Glutamatergic neuron (in vitro differentiated cells): ENCODE measurements around the gene FES. TPM values are rescaled to one million over a fixed set of nuclear protein-coding genes. Genes with fewer than 3 reads are reported as not detected.
"Not testable (repeated sequence)": the region's sequence is repeated elsewhere in the genome, so short reads cannot be mapped to it uniquely, and the experiment has no call there.

Experiments
- DNase-seq: peaks from one replicate; pipeline ENCODE4 v3.0.0; 2022
- H3K27ac Mint-ChIP-seq: one replicate; pipeline ENCODE4 v1.8.0; 2020; ENCODE audit warnings: mild to moderate bottlenecking, mixed read lengths, inconsistent platforms; ENCODE audit not compliant: unreplicated experiment
- H3K27me3 Mint-ChIP-seq: one replicate; pipeline ENCODE4 v1.8.0; 2020; ENCODE audit warnings: mild to moderate bottlenecking, moderate library complexity, mixed read lengths, inconsistent platforms; ENCODE audit not compliant: unreplicated experiment
- H3K36me3 Mint-ChIP-seq: one replicate; pipeline ENCODE4 v1.8.0; 2020; ENCODE audit warnings: mild to moderate bottlenecking, mixed read lengths, inconsistent platforms; ENCODE audit not compliant: unreplicated experiment
- H3K4me1 Mint-ChIP-seq: one replicate; pipeline ENCODE4 v1.8.0; 2020; ENCODE audit warnings: mild to moderate bottlenecking, low read depth, mixed read lengths, inconsistent platforms; ENCODE audit not compliant: unreplicated experiment
- H3K4me3 Mint-ChIP-seq: one replicate; pipeline ENCODE4 v1.8.0; 2020; ENCODE audit warnings: mild to moderate bottlenecking, mixed read lengths, inconsistent platforms; ENCODE audit not compliant: unreplicated experiment
- H3K9me3 Mint-ChIP-seq: one replicate; pipeline ENCODE4 v1.8.0; 2020; ENCODE audit warnings: mild to moderate bottlenecking, moderate library complexity, mixed read lengths, inconsistent platforms; ENCODE audit not compliant: unreplicated experiment
- total RNA-seq: library from RNA; stranded (reverse); fragmentation: NEBNext Ultra II Directional; extraction: Animal tissue kit (Norgen Biotek cat#: 25700); gene quantifications from one replicate; pipeline ENCODE4 v1.2.1, GENCODE V29; 2021; ENCODE audit not compliant: unreplicated experiment
- TF ChIP-seq, protein P1 (sequence below): fragments of 200-600 bp; sonication (generic); IDR thresholded peaks from one replicate; pipeline ENCODE4 v1.5.0; 2021; ENCODE audit not compliant: partially characterized antibody, unreplicated experiment

The FES gene
- total RNA-seq, 1 donor from 2014 or later: 3.3 TPM

DNA sequence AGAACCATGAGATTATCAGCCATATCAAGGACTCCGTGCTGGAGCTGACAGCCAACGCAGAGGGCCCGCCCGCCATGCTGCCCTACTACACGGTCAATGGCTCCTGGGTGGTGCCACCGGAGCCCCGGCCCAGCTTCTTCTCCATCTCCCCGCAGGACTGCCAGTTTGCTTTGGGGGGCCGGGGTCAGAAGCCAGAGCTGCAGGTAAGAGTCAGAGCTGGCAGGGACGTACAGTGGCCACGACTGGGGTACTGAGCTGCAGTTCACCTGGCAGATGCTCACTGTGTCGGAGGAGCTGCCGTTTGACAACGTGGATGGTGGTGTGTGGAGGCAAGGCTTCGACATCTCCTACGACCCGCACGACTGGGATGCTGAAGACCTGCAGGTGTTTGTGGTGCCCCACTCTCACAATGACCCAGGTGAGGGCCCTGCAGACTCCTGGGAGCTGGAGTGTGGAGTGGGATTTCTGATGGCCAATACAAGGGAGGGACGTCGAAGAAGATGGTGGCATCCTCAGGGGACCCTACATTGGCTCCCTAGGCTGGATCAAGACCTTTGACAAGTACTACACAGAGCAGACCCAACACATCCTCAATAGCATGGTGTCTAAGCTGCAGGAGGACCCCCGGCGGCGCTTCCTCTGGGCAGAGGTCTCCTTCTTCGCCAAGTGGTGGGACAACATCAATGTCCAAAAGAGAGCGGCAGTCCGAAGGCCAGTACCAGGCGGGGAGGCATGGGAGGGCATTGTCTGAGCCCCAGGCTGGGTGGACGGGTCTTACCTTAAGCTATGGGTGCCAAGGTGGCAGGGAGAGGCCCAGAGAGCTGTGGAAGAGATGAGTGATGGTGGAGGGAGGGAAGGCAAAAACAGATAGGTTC lies 21.2 kb downstream of the FES start:
- Mint-ChIP-seq H3K27me3 (peaks cover 11% of the 10 kb centered on the region), H3K9me3 (peaks cover 3% of the 10 kb centered on the region), H3K4me1 (peaks cover 9% of the 10 kb centered on the region), H3K4me3 (peak overlapping the region; percentile 11), H3K27ac (no peak overlapping the region), H3K36me3 (peaks cover 6% of the 10 kb centered on the region)
- TF ChIP-seq, protein P1, sequence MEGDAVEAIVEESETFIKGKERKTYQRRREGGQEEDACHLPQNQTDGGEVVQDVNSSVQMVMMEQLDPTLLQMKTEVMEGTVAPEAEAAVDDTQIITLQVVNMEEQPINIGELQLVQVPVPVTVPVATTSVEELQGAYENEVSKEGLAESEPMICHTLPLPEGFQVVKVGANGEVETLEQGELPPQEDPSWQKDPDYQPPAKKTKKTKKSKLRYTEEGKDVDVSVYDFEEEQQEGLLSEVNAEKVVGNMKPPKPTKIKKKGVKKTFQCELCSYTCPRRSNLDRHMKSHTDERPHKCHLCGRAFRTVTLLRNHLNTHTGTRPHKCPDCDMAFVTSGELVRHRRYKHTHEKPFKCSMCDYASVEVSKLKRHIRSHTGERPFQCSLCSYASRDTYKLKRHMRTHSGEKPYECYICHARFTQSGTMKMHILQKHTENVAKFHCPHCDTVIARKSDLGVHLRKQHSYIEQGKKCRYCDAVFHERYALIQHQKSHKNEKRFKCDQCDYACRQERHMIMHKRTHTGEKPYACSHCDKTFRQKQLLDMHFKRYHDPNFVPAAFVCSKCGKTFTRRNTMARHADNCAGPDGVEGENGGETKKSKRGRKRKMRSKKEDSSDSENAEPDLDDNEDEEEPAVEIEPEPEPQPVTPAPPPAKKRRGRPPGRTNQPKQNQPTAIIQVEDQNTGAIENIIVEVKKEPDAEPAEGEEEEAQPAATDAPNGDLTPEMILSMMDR: no peak
- DNase-seq: no peak

DNA sequence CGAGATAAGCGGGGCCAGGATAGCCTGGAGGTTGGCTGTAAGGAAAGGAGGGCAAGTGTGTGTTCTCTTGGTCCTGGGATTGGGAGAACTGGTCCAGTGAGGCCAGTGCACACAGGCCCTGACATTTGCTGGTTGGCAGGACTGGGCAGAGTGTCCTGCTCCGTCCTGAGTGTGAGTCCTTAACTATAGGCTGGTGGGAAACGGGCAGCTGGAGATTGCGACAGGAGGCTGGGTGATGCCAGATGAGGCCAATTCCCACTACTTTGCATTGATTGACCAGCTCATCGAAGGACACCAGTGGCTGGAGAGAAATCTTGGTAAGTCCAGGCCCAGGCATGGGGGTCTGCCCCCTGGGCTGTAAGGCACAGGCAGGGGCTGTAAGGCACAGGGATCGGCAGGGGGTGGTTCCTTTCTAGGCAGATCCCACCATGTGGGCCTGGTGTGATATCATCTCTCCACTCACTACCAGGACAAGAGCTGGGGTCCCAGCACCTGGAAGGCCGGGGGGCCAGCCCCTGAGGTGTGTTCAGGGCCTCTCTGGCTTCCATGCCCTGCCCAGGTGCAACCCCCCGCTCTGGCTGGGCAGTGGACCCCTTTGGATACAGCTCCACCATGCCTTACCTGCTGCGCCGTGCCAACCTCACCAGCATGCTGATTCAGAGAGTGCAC lies 22.0 kb downstream of the FES start:
- no peak for DNase-seq
- TF ChIP-seq, protein P1: no peak
- no peak overlapping the region for H3K27ac Mint-ChIP-seq
- peaks cover 9% of the 10 kb centered on the region for H3K4me1 Mint-ChIP-seq
- peaks cover 8% of the 10 kb centered on the region for H3K27me3 Mint-ChIP-seq
- H3K36me3 Mint-ChIP-seq: peaks cover 6% of the 10 kb centered on the region
- H3K4me3 Mint-ChIP-seq: peak overlapping the region; percentile 11
- H3K9me3 Mint-ChIP-seq: peaks cover 3% of the 10 kb centered on the region

DNA sequence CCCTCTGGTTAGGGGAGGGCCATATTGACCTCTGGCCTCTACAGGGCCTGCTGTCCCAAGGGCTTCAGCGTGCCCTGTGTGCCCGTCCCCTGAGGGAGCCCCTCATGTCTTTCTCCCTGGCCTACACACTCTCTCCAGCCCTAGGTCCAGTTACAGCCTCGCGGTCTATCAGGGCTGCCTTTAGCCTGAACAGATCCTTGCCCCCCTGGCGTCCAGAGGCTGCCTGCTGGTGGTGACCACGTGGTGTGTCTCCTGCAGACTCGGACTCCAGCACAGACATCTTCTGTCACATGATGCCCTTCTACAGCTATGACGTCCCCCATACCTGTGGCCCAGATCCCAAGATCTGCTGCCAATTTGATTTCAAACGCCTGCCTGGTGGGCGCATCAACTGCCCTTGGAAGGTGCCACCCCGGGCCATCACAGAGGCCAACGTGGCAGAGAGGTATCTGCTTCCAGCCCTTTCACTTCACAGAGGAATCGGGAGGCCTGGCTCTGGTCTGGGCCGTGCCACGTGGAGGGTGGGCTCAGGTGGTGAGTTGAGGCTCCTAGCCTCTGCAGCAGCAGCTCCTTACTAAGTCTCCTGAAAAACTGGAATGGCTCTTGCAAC lies 22.9 kb downstream of the FES start:
- H3K36me3 Mint-ChIP-seq: peaks cover 6% of the 10 kb centered on the region
- H3K27me3 Mint-ChIP-seq: peaks cover 6% of the 10 kb centered on the region
- H3K4me1 Mint-ChIP-seq: peaks cover 4% of the 10 kb centered on the region
- DNase-seq: no peak
- H3K4me3 Mint-ChIP-seq: no peak overlapping the region
- TF ChIP-seq, protein P1: no peak
- H3K9me3 Mint-ChIP-seq: peaks cover 1% of the 10 kb centered on the region
- H3K27ac Mint-ChIP-seq: no peak overlapping the region

DNA sequence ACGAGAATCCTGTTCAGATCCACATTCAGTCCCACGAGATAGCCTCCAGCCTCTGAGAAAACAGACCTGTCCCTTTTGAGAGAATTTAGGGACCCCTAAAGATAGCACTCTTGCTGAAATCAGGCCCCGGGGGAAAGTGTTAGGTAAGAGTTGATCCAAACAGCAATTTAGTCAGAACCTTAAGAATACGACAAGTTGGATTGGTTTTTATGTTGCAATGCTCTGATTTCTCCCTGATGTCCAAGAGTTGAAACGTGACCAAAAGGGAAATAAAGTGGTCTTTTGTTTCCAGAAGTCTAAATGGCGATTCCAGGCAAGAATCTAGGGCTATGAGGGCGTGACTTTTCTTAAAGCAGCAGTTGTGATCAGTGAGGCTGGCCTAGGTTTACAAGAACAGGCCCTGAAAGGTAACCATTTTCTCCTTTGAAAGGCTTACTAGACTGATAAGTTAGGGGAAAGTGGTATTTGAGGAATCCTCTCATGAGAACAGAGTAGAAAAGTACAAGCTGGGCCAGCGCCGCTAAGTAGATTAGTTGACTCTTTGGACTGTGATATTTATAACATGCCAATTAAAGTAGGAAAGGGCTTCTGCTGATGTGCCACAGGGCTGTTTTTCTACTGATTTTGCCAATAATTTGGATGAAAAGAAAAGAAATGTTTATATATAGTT lies 23.7 kb downstream of the FES start:
- no peak overlapping the region for H3K27ac Mint-ChIP-seq
- H3K4me3 Mint-ChIP-seq: no peak overlapping the region
- H3K9me3 Mint-ChIP-seq: no peaks in the 10 kb centered on the region
- peaks cover 6% of the 10 kb centered on the region for H3K36me3 Mint-ChIP-seq
- TF ChIP-seq, protein P1: no peak
- H3K4me1 Mint-ChIP-seq: peaks cover 4% of the 10 kb centered on the region
- H3K27me3 Mint-ChIP-seq: peaks cover 6% of the 10 kb centered on the region
- no peak for DNase-seq

DNA sequence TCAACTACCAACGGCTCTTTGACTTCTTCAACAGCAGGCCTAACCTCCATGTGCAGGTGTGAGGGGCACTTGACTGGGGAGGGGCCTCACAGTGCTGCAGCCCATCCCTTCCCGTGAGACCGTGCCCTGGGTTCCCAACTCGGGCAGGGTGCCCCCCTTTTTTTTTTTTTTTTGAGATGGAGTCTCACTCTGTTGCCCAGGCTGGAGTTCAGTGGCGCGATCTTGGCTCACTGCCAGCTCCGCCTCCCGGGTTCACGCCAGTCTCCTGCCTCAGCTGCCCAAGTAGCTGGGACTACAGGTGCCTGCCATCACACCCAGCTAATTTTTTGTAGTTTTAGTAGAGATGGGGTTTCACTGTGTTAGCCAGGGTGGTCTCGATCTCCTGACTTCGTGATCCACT lies 25.1 kb downstream of the FES start:
- H3K36me3 Mint-ChIP-seq, DNase-seq, H3K27ac Mint-ChIP-seq, H3K4me3 Mint-ChIP-seq, H3K4me1 Mint-ChIP-seq, H3K9me3 Mint-ChIP-seq, H3K27me3 Mint-ChIP-seq: not testable (repeated sequence)
